ENCODE data around the gene OLA1. TPM values are rescaled to one million over a fixed set of nuclear protein-coding genes. Genes with fewer than 3 reads are reported as not detected.

The OLA1 gene
- total RNA-seq, 4 donors from 2014 or later, result 8.5 to 68.2 (median 43.2) TPM

DNA sequence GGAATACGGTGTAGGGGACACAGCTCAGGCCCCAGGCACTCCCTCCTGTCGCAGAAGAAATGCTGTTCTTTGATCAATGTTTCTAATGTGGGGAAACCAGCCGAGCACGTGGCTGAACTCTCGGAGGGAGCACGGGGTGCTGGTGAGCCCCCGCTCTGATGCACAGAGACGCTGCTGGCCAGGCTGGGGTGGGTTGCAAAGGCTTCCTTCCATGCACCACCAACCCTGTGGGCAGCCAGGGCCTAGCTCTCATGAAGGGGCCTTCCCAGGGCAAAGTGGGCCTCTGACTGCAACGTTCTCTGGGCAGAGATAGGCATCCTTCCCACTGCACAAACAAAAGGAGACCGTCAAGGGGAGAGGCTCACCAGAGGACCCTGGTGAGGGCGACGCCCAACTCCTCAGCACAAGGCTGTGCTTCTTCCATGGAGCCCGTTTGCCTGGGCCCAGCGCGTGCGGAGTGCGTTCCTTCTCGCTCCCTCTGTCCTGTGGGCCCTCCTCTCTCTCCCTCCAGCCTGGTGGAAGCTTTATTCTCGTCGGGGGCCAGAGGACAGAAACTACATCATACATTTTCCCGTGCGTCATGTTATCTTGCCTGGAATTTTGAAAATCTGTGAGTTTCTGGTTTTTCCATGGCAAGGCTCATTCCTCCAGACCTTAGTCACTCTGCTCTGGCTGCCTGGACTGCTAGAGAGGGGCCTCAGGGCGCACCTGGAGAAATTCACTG, 222.0 kb downstream of the OLA1 start:
- peak overlapping the region; percentile 82 to 86 for H3K27ac ChIP-seq
- peaks cover 4 to 6% of the 10 kb centered on the region in 2 donors for H3K4me1 ChIP-seq
- no peaks in the 10 kb centered on the region for H3K9me3 ChIP-seq
- no peaks in the 10 kb centered on the region for H3K27me3 ChIP-seq
- TF ChIP-seq, protein P1, sequence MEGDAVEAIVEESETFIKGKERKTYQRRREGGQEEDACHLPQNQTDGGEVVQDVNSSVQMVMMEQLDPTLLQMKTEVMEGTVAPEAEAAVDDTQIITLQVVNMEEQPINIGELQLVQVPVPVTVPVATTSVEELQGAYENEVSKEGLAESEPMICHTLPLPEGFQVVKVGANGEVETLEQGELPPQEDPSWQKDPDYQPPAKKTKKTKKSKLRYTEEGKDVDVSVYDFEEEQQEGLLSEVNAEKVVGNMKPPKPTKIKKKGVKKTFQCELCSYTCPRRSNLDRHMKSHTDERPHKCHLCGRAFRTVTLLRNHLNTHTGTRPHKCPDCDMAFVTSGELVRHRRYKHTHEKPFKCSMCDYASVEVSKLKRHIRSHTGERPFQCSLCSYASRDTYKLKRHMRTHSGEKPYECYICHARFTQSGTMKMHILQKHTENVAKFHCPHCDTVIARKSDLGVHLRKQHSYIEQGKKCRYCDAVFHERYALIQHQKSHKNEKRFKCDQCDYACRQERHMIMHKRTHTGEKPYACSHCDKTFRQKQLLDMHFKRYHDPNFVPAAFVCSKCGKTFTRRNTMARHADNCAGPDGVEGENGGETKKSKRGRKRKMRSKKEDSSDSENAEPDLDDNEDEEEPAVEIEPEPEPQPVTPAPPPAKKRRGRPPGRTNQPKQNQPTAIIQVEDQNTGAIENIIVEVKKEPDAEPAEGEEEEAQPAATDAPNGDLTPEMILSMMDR (IDR thresholded peaks at IDR 0.05), result no peak
- no peak for TF ChIP-seq POLR2A (IDR thresholded peaks at IDR 0.05)
- H3K4me3 ChIP-seq, result no peak overlapping the region
- H3K36me3 ChIP-seq, result no peaks in the 10 kb centered on the region
- intact Hi-C loops (cut with DNase I; ENCODE audit: low total_unique reads), result loop anchor here (10.0 kb wide), 1 partner anchor 61 kb away; the partner anchor contains the start of gene SP3
- DNase-seq, result peak; percentile 43 to 49

DNA sequence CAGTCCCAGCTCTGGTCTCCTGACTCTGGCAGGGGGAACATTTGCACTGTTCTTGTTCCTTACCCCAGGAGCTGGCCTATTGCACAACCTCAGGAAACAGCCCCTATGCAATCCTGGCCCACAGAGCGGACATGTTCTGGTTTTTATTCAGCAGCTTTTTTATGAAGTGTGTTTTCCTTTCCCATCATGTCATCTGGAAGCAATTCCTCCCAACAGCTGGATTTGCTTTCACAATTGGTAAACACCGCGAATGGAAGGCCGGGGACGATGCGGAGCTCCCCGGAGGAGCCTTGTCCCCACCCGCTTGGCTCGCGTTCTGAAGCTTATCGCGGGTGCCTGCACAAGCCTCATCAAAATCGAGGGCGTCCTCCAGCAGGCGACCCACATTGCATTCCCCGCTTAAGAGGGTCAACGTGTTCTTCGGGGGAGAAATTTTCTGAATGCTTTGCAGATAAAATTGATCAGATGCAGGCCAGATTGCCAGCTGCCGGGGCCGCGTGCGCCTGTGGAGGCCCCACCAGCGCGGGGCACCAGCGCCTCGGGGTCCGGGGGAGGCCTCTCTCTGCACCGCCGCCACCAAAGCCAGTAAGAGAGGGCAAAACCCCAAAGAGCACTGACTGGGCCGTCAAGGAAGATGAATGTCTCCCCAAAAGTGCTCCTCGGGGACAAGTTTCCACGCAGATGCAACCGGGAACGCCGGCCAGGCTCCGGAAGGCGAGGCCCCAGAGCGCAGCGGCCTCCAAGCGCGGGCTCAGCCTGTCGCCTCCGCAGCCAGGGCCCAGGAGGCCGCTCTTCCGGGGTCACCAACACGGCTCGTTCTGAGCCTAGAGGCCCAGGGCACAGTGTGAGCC, 222.8 kb downstream of the OLA1 start:
- H3K27me3 ChIP-seq, result no peaks in the 10 kb centered on the region
- H3K27ac ChIP-seq, result peak overlapping the region; percentile 82 to 86
- H3K4me1 ChIP-seq, result peaks cover 4 to 6% of the 10 kb centered on the region in 2 donors
- H3K4me3 ChIP-seq, result no peak overlapping the region
- H3K9me3 ChIP-seq, result no peaks in the 10 kb centered on the region
- no peaks in the 10 kb centered on the region for H3K36me3 ChIP-seq
- peak; percentile 85 to 93 for DNase-seq
- TF ChIP-seq, protein P1 (IDR thresholded peaks at IDR 0.05), result no peak
- TF ChIP-seq POLR2A (IDR thresholded peaks at IDR 0.05), result no peak
- intact Hi-C loops (cut with DNase I; ENCODE audit: low total_unique reads), result loop anchor here (10.0 kb wide), 1 partner anchor 61 kb away; the partner anchor contains the start of gene SP3

DNA sequence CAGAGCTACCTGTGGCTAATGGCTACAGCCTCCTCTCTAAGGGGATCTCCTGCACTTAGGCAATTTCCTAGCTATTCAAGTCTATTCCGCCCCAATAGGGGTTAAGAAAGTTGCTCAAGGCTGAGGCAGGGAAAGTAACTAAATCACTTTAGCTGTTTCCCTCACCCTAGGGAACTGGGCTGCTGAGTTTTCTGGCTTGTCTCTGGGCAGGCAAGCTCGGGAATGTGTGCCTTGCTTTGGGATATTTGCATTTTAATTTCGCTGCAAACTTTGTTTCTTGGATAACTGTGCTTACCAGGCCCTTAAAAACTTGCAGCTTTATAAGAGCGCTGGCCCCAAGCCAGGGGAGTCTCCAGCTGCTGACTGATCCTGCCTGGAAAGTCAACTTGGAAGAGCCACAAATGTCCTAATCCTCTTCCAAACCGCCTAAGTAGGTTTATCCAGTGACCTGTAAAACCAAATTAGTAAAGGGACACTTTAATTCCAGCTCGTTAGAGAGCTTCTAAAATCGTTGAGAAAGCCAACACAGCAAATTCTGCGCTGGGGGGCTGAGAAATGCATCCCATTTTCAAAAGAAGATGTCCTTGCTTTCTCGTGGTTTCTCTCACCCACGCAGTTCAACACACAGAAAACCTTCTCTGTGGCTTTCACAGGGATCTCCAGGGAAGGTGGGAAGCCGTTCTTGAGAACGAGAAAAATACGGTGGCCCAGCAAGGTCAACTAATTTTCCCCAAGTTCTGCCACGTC, 223.6 kb downstream of the OLA1 start:
- peak in 1 of 2 donors; percentile 15 for TF ChIP-seq POLR2A (IDR thresholded peaks at IDR 0.05)
- TF ChIP-seq, protein P1 (IDR thresholded peaks at IDR 0.05), result no peak
- H3K36me3 ChIP-seq, result no peaks in the 10 kb centered on the region
- H3K27me3 ChIP-seq, result no peaks in the 10 kb centered on the region
- H3K4me1 ChIP-seq, result peaks cover 4 to 6% of the 10 kb centered on the region in 2 donors
- H3K9me3 ChIP-seq, result no peaks in the 10 kb centered on the region
- H3K27ac ChIP-seq, result peak overlapping the region; percentile 82 to 86
- peak; percentile 86 to 93 for DNase-seq
- intact Hi-C loops (cut with DNase I; ENCODE audit: low total_unique reads), result loop anchor here (10.0 kb wide), 1 partner anchor 60 kb away; the partner anchor contains the start of gene SP3
- no peak overlapping the region for H3K4me3 ChIP-seq

DNA sequence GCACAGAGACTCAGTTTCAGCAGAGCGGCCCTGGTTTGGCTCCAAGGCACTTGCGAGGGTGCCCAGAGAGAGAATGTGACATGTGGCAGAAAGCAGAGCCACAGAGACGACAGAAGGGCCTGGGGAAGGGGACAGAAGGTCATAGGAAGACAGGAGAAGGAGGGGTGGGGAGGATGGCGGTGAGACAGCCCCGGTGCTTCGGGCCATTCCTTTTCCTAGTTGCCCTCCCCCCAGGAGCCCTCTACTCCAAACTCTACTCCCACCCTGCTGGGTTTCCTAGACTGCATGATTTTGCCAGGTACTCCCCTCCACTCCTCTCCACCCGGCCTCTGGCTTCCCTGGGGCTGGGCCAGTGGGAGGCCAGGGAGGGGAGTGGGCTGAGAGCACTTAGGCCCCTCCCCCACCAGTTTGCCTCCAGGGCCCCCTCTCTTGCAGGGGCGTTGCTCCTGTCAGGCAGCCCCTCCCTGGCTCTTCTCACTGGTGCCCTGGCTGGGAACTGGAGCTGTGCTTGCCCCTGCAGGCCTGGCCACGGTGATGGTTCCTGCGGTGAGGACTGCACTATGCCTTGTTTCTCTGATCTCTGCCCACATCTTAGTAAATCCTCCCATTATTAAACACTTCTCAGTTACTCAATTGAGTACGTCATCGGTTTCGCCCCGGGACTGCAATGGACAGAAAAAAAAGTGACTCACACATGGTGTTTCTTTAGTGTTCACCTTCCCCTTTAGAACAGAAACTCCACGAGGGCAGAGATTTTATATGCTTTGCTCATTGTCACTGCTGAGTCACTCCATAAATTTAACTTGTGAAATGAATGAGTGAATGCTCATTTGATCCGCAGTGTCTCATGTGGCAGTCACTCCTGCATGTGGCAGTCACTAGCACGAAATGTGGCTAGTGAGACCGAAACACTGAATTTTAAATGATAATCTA, 224.5 kb downstream of the OLA1 start:
- intact Hi-C loops (cut with DNase I; ENCODE audit: low total_unique reads), result loop anchor here (10.0 kb wide), 1 partner anchor 59 kb away; the partner anchor contains the start of gene SP3
- H3K4me3 ChIP-seq, result no peak overlapping the region
- no peaks in the 10 kb centered on the region for H3K36me3 ChIP-seq
- no peaks in the 10 kb centered on the region for H3K27me3 ChIP-seq
- TF ChIP-seq, protein P1 (IDR thresholded peaks at IDR 0.05), result peak in 1 of 4 experiments; percentile 2
- TF ChIP-seq POLR2A (IDR thresholded peaks at IDR 0.05), result peak in 1 of 2 donors; percentile 30
- peak overlapping the region; percentile 82 to 86 for H3K27ac ChIP-seq
- DNase-seq, result peak; percentile 59 to 82
- H3K9me3 ChIP-seq, result no peaks in the 10 kb centered on the region
- H3K4me1 ChIP-seq, result peaks cover 4 to 6% of the 10 kb centered on the region in 2 donors

All from uterus (tissue), 4 donors.